Mesothelial cell of epicardium (in vitro differentiated cells): ENCODE results near the gene LAMA2. TPM values are rescaled to one million over a fixed set of nuclear protein-coding genes. Genes with fewer than 3 reads are reported as not detected.

Experiments
- DNase-seq, 2 experiments: peaks; one replicate each; pipeline ENCODE4 v3.0.0; 2021; ENCODE audit warnings: low spot score in 2 of 2; ENCODE audit not compliant: unreplicated experiment in 2 of 2
- H3K27ac Mint-ChIP-seq: 2 replicates; pipeline ENCODE4 v1.8.0; 2021; ENCODE audit warnings: mixed read lengths
- H3K27me3 Mint-ChIP-seq: 2 replicates; pipeline ENCODE4 v1.8.0; 2021; ENCODE audit warnings: low read depth, mixed read lengths
- H3K36me3 Mint-ChIP-seq: 2 replicates; pipeline ENCODE4 v1.8.0; 2021; ENCODE audit warnings: mixed read lengths
- H3K4me1 Mint-ChIP-seq: 2 replicates; pipeline ENCODE4 v1.8.0; 2021; ENCODE audit warnings: mixed read lengths
- H3K4me3 Mint-ChIP-seq: 2 replicates; pipeline ENCODE4 v1.8.0; 2021; ENCODE audit warnings: mild to moderate bottlenecking, moderate library complexity, mixed read lengths
- H3K9me3 Mint-ChIP-seq: 2 replicates; pipeline ENCODE4 v1.8.0; 2021; ENCODE audit warnings: mixed read lengths
- CTCF ChIP-seq: fragments of 200-600 bp; sonication (generic); IDR thresholded peaks from one replicate; pipeline ENCODE4 v1.5.0; 2021; ENCODE audit warnings: antibody characterized with exemption; ENCODE audit not compliant: unreplicated experiment
- total RNA-seq: library from RNA; stranded (reverse); gene quantifications from 3 replicates; pipeline ENCODE4 v1.2.1, GENCODE V29; 2021

Gene LAMA2
- total RNA-seq, 1 donor from 2014 or later: 63.2 TPM

GRCh38 chr6:129203190-129203900 is 320.4 kb downstream of the LAMA2 start:
- H3K27ac Mint-ChIP-seq: no peak overlapping the region
- no peak for TF ChIP-seq CTCF
- H3K27me3 Mint-ChIP-seq: no peaks in the 10 kb centered on the region
- H3K36me3 Mint-ChIP-seq: no peaks in the 10 kb centered on the region
- no peak for DNase-seq
- no peaks in the 10 kb centered on the region for H3K9me3 Mint-ChIP-seq
- peaks cover 40% of the 10 kb centered on the region for H3K4me1 Mint-ChIP-seq
- H3K4me3 Mint-ChIP-seq: no peak overlapping the region

GRCh38 chr6:129206821-129207220 is 323.9 kb downstream of the LAMA2 start:
- no peak for DNase-seq
- no peak for TF ChIP-seq CTCF
- H3K27ac Mint-ChIP-seq: peak overlapping the region; percentile 79

GRCh38 chr6:129207832-129208231 is 324.9 kb downstream of the LAMA2 start:
- peaks cover 40% of the 10 kb centered on the region for H3K4me1 Mint-ChIP-seq
- no peaks in the 10 kb centered on the region for H3K27me3 Mint-ChIP-seq
- H3K27ac Mint-ChIP-seq: peak overlapping the region; percentile 83
- no peak overlapping the region for H3K4me3 Mint-ChIP-seq
- peaks cover 7% of the 10 kb centered on the region for H3K36me3 Mint-ChIP-seq
- no peak for TF ChIP-seq CTCF
- no peak for DNase-seq
- peaks cover 4% of the 10 kb centered on the region for H3K9me3 Mint-ChIP-seq

More at GRCh38 chr6:129206821-129207220, 323.9 kb downstream of the LAMA2 start:
- Mint-ChIP-seq H3K36me3 (peaks cover 3% of the 10 kb centered on the region), H3K9me3 (no peaks in the 10 kb centered on the region), H3K4me3 (no peak overlapping the region), H3K4me1 (peaks cover 43% of the 10 kb centered on the region), H3K27me3 (no peaks in the 10 kb centered on the region)

GRCh38 chr6:129208415-129209034 is 325.6 kb downstream of the LAMA2 start:
- H3K27ac Mint-ChIP-seq: peak overlapping the region; percentile 90

GRCh38 chr6:129209355-129209754 is 326.4 kb downstream of the LAMA2 start:
- H3K27ac Mint-ChIP-seq: peak overlapping the region; percentile 90
- peaks cover 31% of the 10 kb centered on the region for H3K4me1 Mint-ChIP-seq
- DNase-seq: no peak
- peaks cover 17% of the 10 kb centered on the region for H3K9me3 Mint-ChIP-seq
- no peak overlapping the region for H3K4me3 Mint-ChIP-seq
- no peak for TF ChIP-seq CTCF
- no peaks in the 10 kb centered on the region for H3K27me3 Mint-ChIP-seq
- H3K36me3 Mint-ChIP-seq: peaks cover 16% of the 10 kb centered on the region

More at GRCh38 chr6:129208415-129209034, 325.6 kb downstream of the LAMA2 start:
- peaks cover 13% of the 10 kb centered on the region for H3K36me3 Mint-ChIP-seq
- no peak for TF ChIP-seq CTCF
- peaks cover 11% of the 10 kb centered on the region for H3K9me3 Mint-ChIP-seq
- no peak overlapping the region for H3K4me3 Mint-ChIP-seq
- DNase-seq: no peak
- peaks cover 36% of the 10 kb centered on the region for H3K4me1 Mint-ChIP-seq
- no peaks in the 10 kb centered on the region for H3K27me3 Mint-ChIP-seq
